ENCODE measurements around the gene MED29. TPM values are rescaled to one million over a fixed set of nuclear protein-coding genes. Genes with fewer than 3 reads are reported as not detected.

MED29 gene
- total RNA-seq, result 60.8 TPM

DNA sequence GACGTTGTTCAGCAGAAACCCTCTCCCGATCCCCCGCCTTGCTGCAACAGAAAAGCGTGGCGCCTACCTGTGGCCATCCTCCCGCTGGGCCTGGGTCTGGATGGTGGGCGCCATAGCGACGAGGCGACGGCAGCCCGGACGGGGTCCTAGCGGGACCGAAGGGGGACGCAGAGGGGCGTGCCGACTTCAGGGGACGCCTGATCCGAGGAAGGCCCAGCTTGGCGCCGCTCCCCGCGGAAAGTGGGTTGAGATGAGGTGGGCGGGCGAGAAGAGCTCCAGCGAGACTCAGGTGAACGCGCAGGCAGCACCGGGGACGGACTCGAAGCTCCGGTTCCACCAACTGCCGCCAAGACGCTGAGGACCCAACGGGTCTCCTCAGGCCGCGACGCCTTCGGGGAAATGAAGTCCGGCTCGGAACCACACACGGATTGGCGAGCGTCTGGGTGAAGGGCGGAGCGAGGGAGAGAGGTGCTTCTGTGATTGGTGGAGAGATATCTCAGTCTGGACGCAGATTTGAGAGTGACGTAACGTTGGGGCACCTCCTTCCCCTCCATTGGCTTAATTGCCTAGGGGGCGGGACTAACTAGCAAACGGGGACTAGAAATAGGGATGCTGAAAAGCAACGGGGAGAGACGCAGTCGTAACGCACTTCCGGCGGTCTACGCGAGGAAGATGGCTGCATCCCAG, at the start of gene MED29, which contains the start of gene PAF1:
TSS of gene MED29 (plus strand) at position 628 of the 687 bp plus-strand sequence. CDS start at position 673, 45 bp downstream.
TSS of gene PAF1 (minus strand) at position 356 of the 687 bp plus-strand sequence. CDS start at position 114, 242 bp downstream.
- intact Hi-C loops (cut with DNase I), result loop anchor here (1.0 to 2.0 kb wide), 6 partner anchors 19 to 142 kb away; partner anchors contain the start of genes EID2B, PLEKHG2, SAMD4B and TIMM50
- Histone ChIP-seq H3K36me3 (peaks cover 54 to 57% of the 10 kb centered on the region in 2 donors), H3K27me3 (no peaks in the 10 kb centered on the region), H3K4me1 (peaks cover 8 to 21% of the 10 kb centered on the region in 2 donors), H3K4me3 (peak within 1 kb of the TSS; percentile 78 to 93), H3K9me3 (no peaks in the 10 kb centered on the region), H3K27ac (peak within 1 kb of the TSS; percentile 98 to 100)
- TF ChIP-seq CTCF (IDR thresholded peaks at IDR 0.05), result peak in 1 of 3 experiments; percentile 8
- DNase-seq (ENCODE audit: low spot score in 2 of 2), result peak; percentile 94 to 99

DNA sequence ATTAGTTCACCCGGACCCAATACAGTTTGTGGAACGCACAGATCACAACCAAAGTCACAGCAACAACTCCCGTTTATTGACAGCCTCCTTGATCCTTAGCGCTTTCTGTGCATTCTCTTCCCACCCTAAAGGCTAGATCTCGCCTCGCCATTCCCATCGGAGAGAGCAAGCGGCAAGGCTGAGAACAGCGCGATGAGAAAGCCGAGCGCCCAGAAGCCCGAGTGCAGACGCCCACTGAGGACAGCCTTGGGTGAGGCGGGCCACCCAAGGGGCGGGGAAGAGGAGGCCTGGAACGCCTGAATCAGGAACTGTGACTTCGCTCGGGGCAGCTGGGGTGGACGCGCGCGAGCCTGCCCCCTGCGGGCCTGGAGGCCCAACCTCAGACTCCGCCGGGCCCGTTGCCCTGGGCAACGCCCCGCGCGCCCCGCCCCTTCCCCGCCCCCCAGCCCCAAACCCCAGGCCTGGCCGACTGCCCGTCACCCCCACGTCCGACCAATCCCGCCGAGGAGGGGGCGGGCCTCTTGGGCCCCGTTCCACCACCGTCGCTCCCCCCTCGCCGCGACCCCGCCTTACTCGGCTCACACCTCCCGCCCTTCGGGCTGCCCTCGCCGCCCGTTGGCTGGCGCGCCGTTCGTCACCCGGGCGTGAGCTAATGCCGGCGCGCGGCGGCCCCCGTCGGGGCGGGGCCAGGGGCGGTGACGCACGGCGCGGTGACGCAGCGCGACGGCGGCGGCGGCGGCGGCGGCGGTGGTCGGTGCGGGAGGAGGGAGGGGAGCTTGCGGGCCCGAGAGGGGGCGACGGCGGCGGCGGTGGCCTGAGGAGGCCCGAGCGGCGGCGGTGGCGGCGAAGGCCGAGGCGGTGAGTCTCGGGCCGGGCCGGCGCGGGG, 49.2 kb upstream of the MED29 start, which contains the start of gene SAMD4B:
TSS of gene SAMD4B (plus strand) at position 703 of the 886 bp plus-strand sequence. CDS start 14,473 bp downstream, outside the sequence.
- H3K4me1 ChIP-seq, result peaks cover 11 to 36% of the 10 kb centered on the region in 2 donors
- H3K4me3 ChIP-seq, result peak within 1 kb of the TSS; percentile 97
- H3K9me3 ChIP-seq, result no peaks in the 10 kb centered on the region
- peak; percentile 91 to 99 for DNase-seq (ENCODE audit: low spot score in 2 of 2)
- intact Hi-C loops (cut with DNase I), result loop anchor here (1.0 to 10.0 kb wide), 11 partner anchors 31 to 955 kb away; partner anchors contain the start of genes DYRK1B, ECH1, EID2B and FBXO17
- H3K36me3 ChIP-seq, result peaks cover 0 to 6% of the 10 kb centered on the region in 2 donors
- peak within 1 kb of the TSS; percentile 90 to 91 for H3K27ac ChIP-seq
- no peaks in the 10 kb centered on the region for H3K27me3 ChIP-seq
- peak; percentile 77 to 91 (median 82) for TF ChIP-seq CTCF (IDR thresholded peaks at IDR 0.05)

- peaks cover 11 to 36% of the 10 kb centered on the region in 2 donors for H3K4me1 ChIP-seq
- H3K36me3 ChIP-seq, result peaks cover 0 to 6% of the 10 kb centered on the region in 2 donors
- peak overlapping the region; percentile 90 to 91 for H3K27ac ChIP-seq
- no peaks in the 10 kb centered on the region for H3K9me3 ChIP-seq
- H3K27me3 ChIP-seq, result no peaks in the 10 kb centered on the region
- TF ChIP-seq CTCF (IDR thresholded peaks at IDR 0.05), result no peak
- DNase-seq (ENCODE audit: low spot score in 2 of 2), result peak in 1 of 2 donors; percentile 67
- intact Hi-C loops (cut with DNase I), result loop anchor here (1.0 to 10.0 kb wide), 11 partner anchors 30 to 955 kb away; partner anchors contain the start of genes DYRK1B, ECH1, EID2B and FBXO17
- H3K4me3 ChIP-seq, result peak overlapping the region; percentile 97
Observed at GRCh38 chr19:39342647-39343305, 48.4 kb upstream of the MED29 start.

GRCh38 chr19:39345956-39346355, 45.2 kb upstream of the MED29 start:
- no peaks in the 10 kb centered on the region for H3K9me3 ChIP-seq
- no peak for TF ChIP-seq CTCF (IDR thresholded peaks at IDR 0.05)
- intact Hi-C loops (cut with DNase I), result loop anchor here (10.0 kb wide), 1 partner anchor 489 kb away; the partner anchor contains the start of gene DYRK1B
- H3K27me3 ChIP-seq, result no peaks in the 10 kb centered on the region
- no peak overlapping the region for H3K27ac ChIP-seq
- peaks cover 0 to 22% of the 10 kb centered on the region in 2 donors for H3K36me3 ChIP-seq
- no peak for DNase-seq (ENCODE audit: low spot score in 2 of 2)
- H3K4me1 ChIP-seq, result peaks cover 7 to 30% of the 10 kb centered on the region in 2 donors
- no peak overlapping the region for H3K4me3 ChIP-seq
